ENCODE results near the gene PRRX1. TPM values are rescaled to one million over a fixed set of nuclear protein-coding genes. Genes with fewer than 3 reads are reported as not detected.

Gene PRRX1
- total RNA-seq, 5 donors from 2014 or later (not counting 1 experiment from before 2014, with no cell fraction given), result 0.07 to 0.50 (median 0.41) TPM; not detected in 2

DNA sequence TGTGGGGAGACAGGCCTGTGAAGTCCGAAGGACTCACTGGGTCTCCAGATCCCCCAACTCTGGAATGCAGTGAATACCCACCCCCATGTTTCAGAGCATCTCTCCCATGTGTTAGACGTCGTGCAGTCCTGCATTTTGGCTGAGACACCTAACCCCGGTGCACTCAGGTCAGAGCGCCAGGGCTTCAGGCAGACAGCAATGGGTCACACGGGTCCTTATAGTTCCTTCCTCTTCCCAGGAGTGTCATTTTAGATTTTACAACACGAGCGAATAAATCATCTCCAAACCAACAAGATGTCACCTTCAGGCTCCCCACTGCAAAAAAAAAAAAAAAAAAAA lies 5.1 kb downstream of the PRRX1 start:
- H3K36me3 ChIP-seq (ENCODE audit: control insufficient read depth in 2 of 2, extremely low read depth in 1 of 2, insufficient read depth in 1 of 2, low read length in 1 of 2), result no peaks in the 10 kb centered on the region
- ChIA-PET POLR2A (no interaction called here), CTCF (no interaction called here)
- H3K9me3 Mint-ChIP-seq, result no peaks in the 10 kb centered on the region
- peaks cover 7 to 59% of the 10 kb centered on the region in 2 experiments for H3K27me3 ChIP-seq (replicated peaks in 1 of 2; ENCODE audit: control insufficient read depth in 2 of 2, extremely low read depth in 1 of 2, insufficient read depth in 2 of 2, low read length in 1 of 2)
- DNase-seq (no peak), ATAC-seq (replicated peaks in 1 of 4) (no peak)
- no peaks in the 10 kb centered on the region for H3K36me3 Mint-ChIP-seq
- H3K4me1 Mint-ChIP-seq, result peaks cover 22 to 42% (median 29%) of the 10 kb centered on the region in 3 donors
- H3K27ac ChIP-seq (ENCODE audit: low read length), result no peak overlapping the region
- H3K4me3 ChIP-seq (ENCODE audit: control insufficient read depth in 1 of 2, extremely low read depth in 1 of 2, low read length in 1 of 2), result no peak overlapping the region
- H3K4me1 ChIP-seq (ENCODE audit: control insufficient read depth in 1 of 2, extremely low read depth in 1 of 2, insufficient read depth in 2 of 2, low read length in 2 of 2), result peaks cover 0 to 9% of the 10 kb centered on the region in 2 experiments
- no peaks in the 10 kb centered on the region for H3K9me3 ChIP-seq
- no peak overlapping the region for H3K4me3 Mint-ChIP-seq
- H3K27ac Mint-ChIP-seq, result no peak overlapping the region
- WGBS (ENCODE audit: insufficient coverage), result 19% methylated on average over 5 of the region's 8 CpGs
- peaks cover 83 to 95% of the 10 kb centered on the region in 2 donors for H3K27me3 Mint-ChIP-seq

- peaks cover 11 to 51% of the 10 kb centered on the region in 2 experiments for H3K27me3 ChIP-seq (replicated peaks in 1 of 2; ENCODE audit: control insufficient read depth in 2 of 2, extremely low read depth in 1 of 2, insufficient read depth in 2 of 2, low read length in 1 of 2)
- 43% methylated on average over 3 of the region's 22 CpGs for WGBS (ENCODE audit: insufficient coverage)
- CTCF ChIA-PET, result no interaction called here
These were observed 5.9 kb downstream of the PRRX1 start for GRCh38 chr1:170669586-170670530.

GRCh38 chr1:170670802-170671628 lies 7.1 kb downstream of the PRRX1 start:
- ChIA-PET CTCF (no interaction called here), POLR2A (no interaction called here)
- Mint-ChIP-seq H3K4me1 (peaks cover 14 to 27% (median 17%) of the 10 kb centered on the region in 3 donors), H3K27ac (no peak overlapping the region), H3K36me3 (no peaks in the 10 kb centered on the region), H3K4me3 (no peak overlapping the region), H3K27me3 (peaks cover 76 to 80% of the 10 kb centered on the region in 2 donors), H3K9me3 (no peaks in the 10 kb centered on the region)
- no peak overlapping the region for H3K4me3 ChIP-seq (ENCODE audit: control insufficient read depth in 1 of 2, extremely low read depth in 1 of 2, low read length in 1 of 2)
- peaks cover 11 to 39% of the 10 kb centered on the region in 2 experiments for H3K27me3 ChIP-seq (replicated peaks in 1 of 2; ENCODE audit: control insufficient read depth in 2 of 2, extremely low read depth in 1 of 2, insufficient read depth in 2 of 2, low read length in 1 of 2)
- H3K36me3 ChIP-seq (ENCODE audit: control insufficient read depth in 2 of 2, extremely low read depth in 1 of 2, insufficient read depth in 1 of 2, low read length in 1 of 2), result no peaks in the 10 kb centered on the region
- H3K4me1 ChIP-seq (ENCODE audit: control insufficient read depth in 1 of 2, extremely low read depth in 1 of 2, insufficient read depth in 2 of 2, low read length in 2 of 2), result no peaks in the 10 kb centered on the region
- no peaks in the 10 kb centered on the region for H3K9me3 ChIP-seq
- DNase-seq (peak in 2 of 35 experiments; percentile 1 to 3), ATAC-seq (replicated peaks in 1 of 4) (no peak)
- H3K27ac ChIP-seq (ENCODE audit: low read length), result no peak overlapping the region
- 12% methylated on average over 22 of the region's 29 CpGs for WGBS (ENCODE audit: insufficient coverage)

More at GRCh38 chr1:170669586-170670530, 5.9 kb downstream of the PRRX1 start:
- H3K36me3 ChIP-seq (ENCODE audit: control insufficient read depth in 2 of 2, extremely low read depth in 1 of 2, insufficient read depth in 1 of 2, low read length in 1 of 2), result no peaks in the 10 kb centered on the region
- peaks cover 0 to 1% of the 10 kb centered on the region in 2 experiments for H3K4me1 ChIP-seq (ENCODE audit: control insufficient read depth in 1 of 2, extremely low read depth in 1 of 2, insufficient read depth in 2 of 2, low read length in 2 of 2)
- H3K27ac ChIP-seq (ENCODE audit: low read length), result no peak overlapping the region
- POLR2A ChIA-PET, result no interaction called here
- Mint-ChIP-seq H3K36me3 (no peaks in the 10 kb centered on the region), H3K27me3 (peaks cover 83 to 90% of the 10 kb centered on the region in 2 donors), H3K9me3 (no peaks in the 10 kb centered on the region), H3K27ac (peak overlapping the region in 1 of 2 donors; percentile 8), H3K4me3 (no peak overlapping the region), H3K4me1 (peaks cover 22 to 34% (median 22%) of the 10 kb centered on the region in 3 donors)
- no peak overlapping the region for H3K4me3 ChIP-seq (ENCODE audit: control insufficient read depth in 1 of 2, extremely low read depth in 1 of 2, low read length in 1 of 2)
- H3K9me3 ChIP-seq, result no peaks in the 10 kb centered on the region
- ATAC-seq (replicated peaks in 1 of 4) (no peak), DNase-seq (no peak)

DNA sequence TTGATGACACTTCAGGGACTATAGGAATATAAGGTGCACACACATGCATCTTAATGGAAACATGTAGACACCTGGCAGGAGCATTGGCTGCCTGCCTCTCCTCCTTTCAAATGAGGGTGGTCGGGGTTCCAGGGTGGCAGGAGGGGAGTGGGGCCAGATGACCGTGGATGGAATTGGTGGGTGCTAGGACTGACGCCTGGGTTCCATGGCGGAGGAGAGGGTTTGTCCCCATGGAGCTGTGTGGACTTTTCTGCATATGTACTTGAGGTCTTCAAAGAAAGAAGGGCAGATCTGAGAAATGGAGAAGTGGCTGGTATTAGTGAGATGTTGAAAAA lies 7.7 kb downstream of the PRRX1 start:
- no peak overlapping the region for H3K27ac Mint-ChIP-seq
- no peaks in the 10 kb centered on the region for H3K9me3 ChIP-seq
- H3K4me1 Mint-ChIP-seq, result peaks cover 11 to 25% (median 15%) of the 10 kb centered on the region in 3 donors
- no peak overlapping the region for H3K27ac ChIP-seq (ENCODE audit: low read length)
- POLR2A ChIA-PET, result no interaction called here
- H3K36me3 Mint-ChIP-seq, result no peaks in the 10 kb centered on the region
- H3K4me3 ChIP-seq (ENCODE audit: control insufficient read depth in 1 of 2, extremely low read depth in 1 of 2, low read length in 1 of 2), result no peak overlapping the region
- H3K9me3 Mint-ChIP-seq, result no peaks in the 10 kb centered on the region
- DNase-seq (no peak), ATAC-seq (replicated peaks in 1 of 4) (no peak)
- peaks cover 72 to 77% of the 10 kb centered on the region in 2 donors for H3K27me3 Mint-ChIP-seq
- CTCF ChIA-PET, result no interaction called here
- H3K36me3 ChIP-seq (ENCODE audit: control insufficient read depth in 2 of 2, extremely low read depth in 1 of 2, insufficient read depth in 1 of 2, low read length in 1 of 2), result no peaks in the 10 kb centered on the region
- H3K4me1 ChIP-seq (ENCODE audit: control insufficient read depth in 1 of 2, extremely low read depth in 1 of 2, insufficient read depth in 2 of 2, low read length in 2 of 2), result no peaks in the 10 kb centered on the region
- peaks cover 11 to 33% of the 10 kb centered on the region in 2 experiments for H3K27me3 ChIP-seq (replicated peaks in 1 of 2; ENCODE audit: control insufficient read depth in 2 of 2, extremely low read depth in 1 of 2, insufficient read depth in 2 of 2, low read length in 1 of 2)
- 63% methylated on average over 4 of the region's 4 CpGs for WGBS (ENCODE audit: insufficient coverage)
- no peak overlapping the region for H3K4me3 Mint-ChIP-seq

DNA sequence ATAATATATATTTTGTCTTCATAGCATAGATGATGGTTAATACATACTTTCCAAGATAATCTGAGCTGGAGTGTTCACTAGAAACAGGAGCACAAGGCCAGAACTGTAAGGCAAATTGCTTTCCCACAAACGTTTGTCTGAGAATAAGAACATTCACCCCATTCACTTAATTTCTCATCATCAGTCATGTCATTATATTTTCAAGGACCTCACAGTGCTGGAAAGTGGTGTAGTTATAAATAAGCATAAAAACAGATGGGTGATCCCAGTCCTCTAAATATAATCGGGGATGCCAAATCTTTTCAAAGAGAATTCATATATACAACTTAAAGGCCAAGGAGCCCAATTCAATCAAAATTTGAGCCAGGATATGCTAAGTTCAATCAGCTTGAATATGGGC lies 8.4 kb downstream of the PRRX1 start:
- Histone ChIP-seq H3K27ac (ENCODE audit: low read length) (no peak overlapping the region), H3K4me3 (ENCODE audit: control insufficient read depth in 1 of 2, extremely low read depth in 1 of 2, low read length in 1 of 2) (no peak overlapping the region), H3K27me3 (replicated peaks in 1 of 2; ENCODE audit: control insufficient read depth in 2 of 2, extremely low read depth in 1 of 2, insufficient read depth in 2 of 2, low read length in 1 of 2) (peaks cover 9 to 26% of the 10 kb centered on the region in 2 experiments), H3K36me3 (ENCODE audit: control insufficient read depth in 2 of 2, extremely low read depth in 1 of 2, insufficient read depth in 1 of 2, low read length in 1 of 2) (no peaks in the 10 kb centered on the region), H3K4me1 (ENCODE audit: control insufficient read depth in 1 of 2, extremely low read depth in 1 of 2, insufficient read depth in 2 of 2, low read length in 2 of 2) (no peaks in the 10 kb centered on the region), H3K9me3 (no peaks in the 10 kb centered on the region)
- DNase-seq, result no peak
- Mint-ChIP-seq H3K4me3 (no peak overlapping the region), H3K27me3 (peaks cover 65 to 72% of the 10 kb centered on the region in 2 donors), H3K9me3 (no peaks in the 10 kb centered on the region), H3K27ac (no peak overlapping the region), H3K4me1 (peaks cover 8 to 19% (median 10%) of the 10 kb centered on the region in 3 donors), H3K36me3 (no peaks in the 10 kb centered on the region)
- ChIA-PET POLR2A (no interaction called here), CTCF (interaction anchor here in 1 of 2 donors (1.1 kb wide), 1 partner anchor 18 kb away, joined by 3 read pairs; no protein-coding TSS in a partner anchor)
- ATAC-seq (replicated peaks in 1 of 4), result no peak
- WGBS (ENCODE audit: insufficient coverage), result no CpG with 5 or more reads among the region's 2 CpGs

DNA sequence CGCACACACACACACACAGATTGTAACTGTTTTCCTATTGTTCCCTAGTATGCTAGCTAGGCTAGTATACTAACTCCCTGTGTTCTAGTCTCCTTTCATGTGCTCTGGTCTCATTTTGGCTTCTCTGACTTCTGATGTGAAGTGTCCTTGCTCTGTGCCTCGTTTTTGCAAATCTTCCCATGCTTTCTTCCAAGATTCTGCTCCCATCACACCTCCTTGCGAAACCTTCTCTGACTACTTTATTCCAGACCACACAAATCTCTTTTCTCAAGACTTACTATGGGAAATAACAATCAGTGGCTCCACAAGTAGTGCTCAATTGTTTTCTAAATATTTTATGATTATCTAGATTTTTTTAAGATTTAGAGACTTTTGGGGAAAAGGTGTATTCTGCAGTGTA lies 10.3 kb downstream of the PRRX1 start:
- no peak for ATAC-seq (replicated peaks in 1 of 4)
- H3K36me3 ChIP-seq (ENCODE audit: control insufficient read depth in 2 of 2, extremely low read depth in 1 of 2, insufficient read depth in 1 of 2, low read length in 1 of 2), result no peaks in the 10 kb centered on the region
- H3K27me3 ChIP-seq (replicated peaks in 1 of 2; ENCODE audit: control insufficient read depth in 2 of 2, extremely low read depth in 1 of 2, insufficient read depth in 2 of 2, low read length in 1 of 2), result peaks cover 6 to 13% of the 10 kb centered on the region in 2 experiments
- no peaks in the 10 kb centered on the region for H3K36me3 Mint-ChIP-seq
- no peaks in the 10 kb centered on the region for H3K9me3 ChIP-seq
- H3K4me1 ChIP-seq (ENCODE audit: control insufficient read depth in 1 of 2, extremely low read depth in 1 of 2, insufficient read depth in 2 of 2, low read length in 2 of 2), result no peaks in the 10 kb centered on the region
- peaks cover 0 to 7% (median 0%) of the 10 kb centered on the region in 3 donors for H3K4me1 Mint-ChIP-seq
- no peak overlapping the region for H3K4me3 Mint-ChIP-seq
- no peaks in the 10 kb centered on the region for H3K9me3 Mint-ChIP-seq
- H3K27ac ChIP-seq (ENCODE audit: low read length), result no peak overlapping the region
- H3K4me3 ChIP-seq (ENCODE audit: control insufficient read depth in 1 of 2, extremely low read depth in 1 of 2, low read length in 1 of 2), result no peak overlapping the region
- POLR2A ChIA-PET, result interaction anchor here in 1 of 2 donors (0.6 kb wide), 1 partner anchor 441 kb away, joined by 3 read pairs; no protein-coding TSS in a partner anchor
- DNase-seq, result no peak
- no peak overlapping the region for H3K27ac Mint-ChIP-seq
- WGBS (ENCODE audit: insufficient coverage), result 0% methylated on average over 1 of the region's 3 CpGs
- CTCF ChIA-PET, result no interaction called here
- peaks cover 58 to 64% of the 10 kb centered on the region in 2 donors for H3K27me3 Mint-ChIP-seq
